Stimulated activated CD8-positive, alpha-beta memory T cell treated with anti-CD3 and anti-CD28 coated beads, Interleukin-7, amount 100 ng/mL, for 1 hour (primary cell): ENCODE data around the gene HLA-DPA1.

ENCODE experiments used
- DNase-seq, 2 donors: peaks; one replicate each; pipeline ENCODE4 v3.0.0-alpha.2; 2020; ENCODE audit warnings: low read depth in 2 of 2

Gene HLA-DPA1

DNA sequence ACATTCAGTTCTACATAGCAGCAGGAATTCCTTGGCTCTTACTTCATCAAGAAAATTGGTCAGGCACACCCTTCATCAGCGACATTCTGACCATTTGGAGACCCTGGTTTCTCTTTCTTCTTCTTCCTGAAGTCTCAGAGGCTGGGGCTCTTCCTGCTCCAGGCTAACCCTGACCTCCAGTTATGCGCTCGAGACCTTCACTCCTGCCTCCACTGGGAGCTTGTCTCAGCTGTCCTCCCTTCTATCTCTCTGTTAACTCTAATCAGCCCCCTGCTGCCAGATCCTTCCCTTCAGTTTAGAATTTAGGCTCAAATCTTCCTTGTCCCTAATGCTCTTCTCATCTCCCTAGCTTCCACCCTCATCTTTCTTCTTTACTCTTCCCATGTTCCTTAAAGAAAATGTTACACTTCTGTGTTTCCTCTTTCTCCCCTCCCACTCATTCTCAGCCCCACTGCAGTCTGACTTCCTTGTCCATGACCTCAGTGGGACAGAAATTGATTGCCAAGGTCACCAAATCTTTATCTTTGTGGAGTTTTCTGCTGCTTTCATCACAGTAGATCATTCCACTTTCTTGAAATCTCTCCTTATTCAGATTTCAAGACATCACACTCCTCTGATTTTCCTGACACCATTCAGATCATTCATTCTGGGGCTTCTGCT, 55.6 kb downstream of the HLA-DPA1 start:
- DNase-seq, result no peak

- DNase-seq, result no peak
Observed at GRCh38 chr6:33017018-33017417, 56.4 kb downstream of the HLA-DPA1 start.

- no peak for DNase-seq
Observed at GRCh38 chr6:33015798-33016197, 57.7 kb downstream of the HLA-DPA1 start.

- DNase-seq, result peak in 1 of 2 donors; percentile 21
Observed at GRCh38 chr6:33014841-33015634, 58.4 kb downstream of the HLA-DPA1 start.
